Activated CD8-positive, alpha-beta T cell treated with anti-CD3 and anti-CD28 coated beads for 36 hours (primary cell): ENCODE measurements around the gene COL6A6. TPM values are rescaled to one million over a fixed set of nuclear protein-coding genes. Genes with fewer than 3 reads are reported as not detected.

Experiments used
- ATAC-seq: fragments of 200-7000 bp; cut with Tn5 transposase; one replicate; pipeline ENCODE4 v1.10.0; 2021; ENCODE audit warnings: mild to moderate bottlenecking, moderate library complexity
- CTCF ChIA-PET: fragments of 350-600 bp; sonication (Branson Sonifier 250); formaldehyde crosslinking; loops from one replicate; lab custom pipeline; 2021; ENCODE audit warnings: antibody characterized with exemption; lab: Charles Lee
- POLR2A ChIA-PET: fragments of 350-600 bp; sonication (Branson Sonifier 250); formaldehyde crosslinking; loops from one replicate; lab custom pipeline; 2021; ENCODE audit warnings: antibody characterized with exemption; lab: Charles Lee
- DNase-seq: peaks from one replicate; pipeline ENCODE4 v3.0.0-alpha.2; 2020
- H3K27ac Mint-ChIP-seq: one replicate; pipeline ENCODE4 v1.8.0; 2021; ENCODE audit warnings: mild to moderate bottlenecking, mixed read lengths
- H3K27me3 Mint-ChIP-seq: one replicate; pipeline ENCODE4 v1.8.0; 2021; ENCODE audit warnings: mixed read lengths
- H3K36me3 Mint-ChIP-seq: one replicate; pipeline ENCODE4 v1.8.0; 2021; ENCODE audit warnings: low read depth, mixed read lengths
- H3K4me1 Mint-ChIP-seq: one replicate; pipeline ENCODE4 v1.8.0; 2021; ENCODE audit warnings: low read depth, mixed read lengths
- H3K4me3 Mint-ChIP-seq: one replicate; pipeline ENCODE4 v1.8.0; 2021; ENCODE audit warnings: mild to moderate bottlenecking, moderate library complexity, mixed read lengths
- H3K9me3 Mint-ChIP-seq: one replicate; pipeline ENCODE4 v1.8.0; 2021; ENCODE audit warnings: mixed read lengths
- intact Hi-C: fragments of 100-400 bp; cut with micrococcal nuclease; formaldehyde crosslinking; loops from one replicate; pipeline ENCODE4 v1.10.0; 2022
- total RNA-seq, 2 experiments: library from RNA; stranded (reverse); gene quantifications; one replicate each; pipeline ENCODE4 v1.2.3, GENCODE V29; 2021
- TF ChIP-seq, protein P1 (sequence below): fragments of 200-600 bp; IDR thresholded peaks from one replicate; pipeline ENCODE4 v1.8.0; 2022; ENCODE audit warnings: antibody characterized with exemption, mild to moderate bottlenecking

COL6A6 gene
- total RNA-seq, 2 experiments from 2014 or later: not detected

DNA sequence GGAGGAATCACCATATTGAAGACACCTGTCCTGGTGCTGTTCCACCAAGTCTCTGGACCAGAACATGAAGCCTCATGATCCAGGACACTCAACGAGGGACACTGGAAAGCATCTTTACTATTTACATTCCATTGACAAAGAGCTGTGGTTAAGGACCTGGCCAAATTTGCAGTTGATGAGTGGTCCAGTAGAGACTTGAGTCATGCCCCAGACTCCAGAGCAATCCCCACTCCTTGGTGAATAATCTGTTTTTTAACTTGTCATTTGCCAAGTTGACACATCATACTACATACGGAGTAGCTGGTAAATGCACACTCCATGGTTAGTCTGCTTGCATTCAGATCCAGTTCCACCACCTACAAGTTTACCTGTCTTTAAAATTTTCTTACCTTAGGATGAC is 1.2 kb upstream of the COL6A6 start:
- TF ChIP-seq, protein P1, sequence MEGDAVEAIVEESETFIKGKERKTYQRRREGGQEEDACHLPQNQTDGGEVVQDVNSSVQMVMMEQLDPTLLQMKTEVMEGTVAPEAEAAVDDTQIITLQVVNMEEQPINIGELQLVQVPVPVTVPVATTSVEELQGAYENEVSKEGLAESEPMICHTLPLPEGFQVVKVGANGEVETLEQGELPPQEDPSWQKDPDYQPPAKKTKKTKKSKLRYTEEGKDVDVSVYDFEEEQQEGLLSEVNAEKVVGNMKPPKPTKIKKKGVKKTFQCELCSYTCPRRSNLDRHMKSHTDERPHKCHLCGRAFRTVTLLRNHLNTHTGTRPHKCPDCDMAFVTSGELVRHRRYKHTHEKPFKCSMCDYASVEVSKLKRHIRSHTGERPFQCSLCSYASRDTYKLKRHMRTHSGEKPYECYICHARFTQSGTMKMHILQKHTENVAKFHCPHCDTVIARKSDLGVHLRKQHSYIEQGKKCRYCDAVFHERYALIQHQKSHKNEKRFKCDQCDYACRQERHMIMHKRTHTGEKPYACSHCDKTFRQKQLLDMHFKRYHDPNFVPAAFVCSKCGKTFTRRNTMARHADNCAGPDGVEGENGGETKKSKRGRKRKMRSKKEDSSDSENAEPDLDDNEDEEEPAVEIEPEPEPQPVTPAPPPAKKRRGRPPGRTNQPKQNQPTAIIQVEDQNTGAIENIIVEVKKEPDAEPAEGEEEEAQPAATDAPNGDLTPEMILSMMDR: no peak
- Mint-ChIP-seq H3K27me3 (peaks cover 30% of the 10 kb centered on the region), H3K4me3 (no peak overlapping the region), H3K27ac (no peak overlapping the region), H3K36me3 (no peaks in the 10 kb centered on the region), H3K9me3 (no peaks in the 10 kb centered on the region), H3K4me1 (no peaks in the 10 kb centered on the region)
- ChIA-PET CTCF (no interaction called here), POLR2A (no interaction called here)
- intact Hi-C loops: no loop called here
- ATAC-seq (no peak), DNase-seq (no peak)

DNA sequence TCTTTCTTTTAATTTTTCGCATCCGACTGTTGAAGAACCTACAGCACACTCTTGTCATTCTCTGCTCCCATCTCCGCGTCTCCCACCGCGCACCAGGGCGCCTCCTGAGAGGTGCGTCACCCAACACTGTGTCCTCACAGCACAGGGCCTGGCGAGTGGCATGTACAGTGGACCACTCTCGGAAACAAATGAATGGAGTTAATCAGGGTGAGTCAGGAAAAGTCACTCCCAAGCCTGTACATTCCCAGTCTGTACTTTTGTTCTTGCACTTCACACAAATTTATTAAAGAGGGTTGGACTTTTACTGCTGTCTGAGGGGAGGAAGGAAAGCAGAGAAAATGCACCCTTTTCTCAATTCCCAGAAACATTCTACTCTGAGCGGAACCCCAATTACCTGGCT is 625 bp downstream of the COL6A6 start:
- H3K27me3 Mint-ChIP-seq: peaks cover 28% of the 10 kb centered on the region

DNA sequence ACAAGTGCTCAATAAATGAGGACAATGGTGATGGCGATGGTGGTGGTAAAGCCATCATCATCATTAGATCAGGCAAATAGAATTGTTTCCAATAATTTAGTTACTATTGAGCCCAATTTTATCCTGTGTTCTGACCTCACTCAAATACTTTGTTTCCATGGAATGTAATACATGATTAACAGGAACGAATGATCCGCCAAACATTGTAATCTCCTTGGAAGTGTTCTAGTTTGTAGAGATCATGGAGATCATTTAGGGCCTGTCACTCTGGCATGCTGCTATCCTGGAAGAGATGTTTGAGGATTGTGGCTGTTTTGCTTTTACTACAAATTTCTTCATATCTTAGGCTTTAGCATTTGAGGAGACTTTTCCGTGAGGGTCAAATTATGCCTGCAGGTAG is 2.8 kb downstream of the COL6A6 start:
- ChIA-PET POLR2A (no interaction called here), CTCF (interaction anchor here (1.3 kb wide), 1 partner anchor 19 kb away, joined by 4 read pairs; no protein-coding TSS in a partner anchor)
- Mint-ChIP-seq H3K4me3 (no peak overlapping the region), H3K27me3 (peaks cover 36% of the 10 kb centered on the region), H3K9me3 (no peaks in the 10 kb centered on the region), H3K36me3 (no peaks in the 10 kb centered on the region), H3K27ac (no peak overlapping the region), H3K4me1 (no peaks in the 10 kb centered on the region)
- intact Hi-C loops: no loop called here
- TF ChIP-seq, protein P1: no peak
- ATAC-seq: no peak
- DNase-seq: no peak

More for the DNA sequence above, 625 bp downstream of the COL6A6 start:
- H3K4me3 Mint-ChIP-seq: no peak overlapping the region
- POLR2A ChIA-PET: no interaction called here
- no peak overlapping the region for H3K27ac Mint-ChIP-seq
- H3K36me3 Mint-ChIP-seq: no peaks in the 10 kb centered on the region
- CTCF ChIA-PET: no interaction called here
- H3K4me1 Mint-ChIP-seq: no peaks in the 10 kb centered on the region
- ATAC-seq (no peak), DNase-seq (no peak)
- intact Hi-C loops: no loop called here
- TF ChIP-seq, protein P1: no peak
- no peaks in the 10 kb centered on the region for H3K9me3 Mint-ChIP-seq

DNA sequence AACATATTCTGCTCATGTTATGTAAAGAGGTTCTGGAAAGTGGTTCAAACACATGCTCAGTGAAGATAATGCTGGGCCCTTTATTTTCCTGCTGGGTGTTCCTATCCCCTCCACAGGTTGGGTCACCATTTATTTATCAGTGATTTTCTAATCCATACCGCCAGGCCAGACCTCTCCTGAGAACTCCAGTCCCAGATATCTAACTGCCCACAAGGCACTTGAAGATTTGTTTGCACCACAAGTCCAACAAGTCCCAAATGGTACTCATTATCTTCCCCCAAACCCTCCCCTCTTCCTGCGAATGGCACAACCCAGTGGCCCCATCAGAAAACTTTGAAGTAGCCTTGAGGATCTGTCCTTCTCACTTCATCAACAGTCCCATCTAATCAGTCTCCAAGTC is 5.4 kb downstream of the COL6A6 start:
- H3K4me1 Mint-ChIP-seq: no peaks in the 10 kb centered on the region
- H3K27me3 Mint-ChIP-seq: peaks cover 26% of the 10 kb centered on the region
- no peak overlapping the region for H3K4me3 Mint-ChIP-seq
- H3K9me3 Mint-ChIP-seq: no peaks in the 10 kb centered on the region
- DNase-seq (no peak), ATAC-seq (no peak)
- H3K36me3 Mint-ChIP-seq: no peaks in the 10 kb centered on the region
- ChIA-PET POLR2A (no interaction called here), CTCF (interaction anchor here (1.0 kb wide), 1 partner anchor 17 kb away, joined by 3 read pairs; no protein-coding TSS in a partner anchor)
- TF ChIP-seq, protein P1: no peak
- intact Hi-C loops: no loop called here
- no peak overlapping the region for H3K27ac Mint-ChIP-seq

DNA sequence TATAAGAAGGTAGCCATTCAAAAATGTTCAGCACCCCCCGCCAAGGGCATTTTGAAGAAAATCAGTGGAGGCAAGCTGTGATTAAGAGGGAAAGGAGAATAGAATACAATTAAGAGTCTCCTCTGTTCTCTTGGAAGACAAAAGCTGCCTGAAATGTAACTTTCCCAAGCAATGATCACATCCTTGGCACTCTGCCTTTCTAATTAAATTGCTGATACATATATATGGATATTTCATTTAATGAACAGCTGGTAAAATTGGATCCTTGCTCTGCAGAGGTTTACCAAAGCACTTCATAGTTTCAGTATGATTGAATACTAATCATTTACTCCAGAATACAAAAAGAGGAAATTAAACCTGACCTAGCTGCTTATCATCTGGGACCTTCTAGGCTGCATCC is 10.4 kb downstream of the COL6A6 start:
- TF ChIP-seq, protein P1: no peak
- H3K36me3 Mint-ChIP-seq: no peaks in the 10 kb centered on the region
- no peak for DNase-seq
- intact Hi-C loops: no loop called here
- ChIA-PET POLR2A (no interaction called here), CTCF (interaction anchor here (2.1 kb wide), 1 partner anchor 11 kb away, joined by 12 read pairs; no protein-coding TSS in a partner anchor)
- H3K4me3 Mint-ChIP-seq: no peak overlapping the region
- H3K27me3 Mint-ChIP-seq: peaks cover 16% of the 10 kb centered on the region
- ATAC-seq: no peak
- H3K4me1 Mint-ChIP-seq: peaks cover 10% of the 10 kb centered on the region
- no peaks in the 10 kb centered on the region for H3K9me3 Mint-ChIP-seq
- no peak overlapping the region for H3K27ac Mint-ChIP-seq
